Transverse colon (tissue), 4 donors: ENCODE results near the gene PTPRN2.

Experiments used
- CTCF ChIP-seq, 5 experiments: fragments of 200-600 bp in 3 of 5; fragments of 450-650 bp in 2 of 5; sonication (generic) in 3 of 5; IDR thresholded peaks; 1 replicate in 2 of 5; 2 replicates in 3 of 5; pipeline ENCODE4 v1.5.1; 2016 to 2017; ENCODE audit warnings: antibody characterized with exemption in 5 of 5, inconsistent platforms in 3 of 5, mild to moderate bottlenecking in 2 of 5, moderate library complexity in 1 of 5
- EP300 ChIP-seq: sonication (generic); formaldehyde crosslinking; IDR thresholded peaks from one replicate; pipeline ENCODE4 v1.6.1; 2017; ENCODE audit warnings: antibody characterized with exemption, low read depth
- POLR2A ChIP-seq: fragments of 450-650 bp; IDR thresholded peaks from one replicate; pipeline ENCODE4 v1.6.1; 2016; ENCODE audit warnings: antibody characterized with exemption, mild to moderate bottlenecking, moderate library complexity
- POLR2AphosphoS5 ChIP-seq, 3 donors: sonication (generic); formaldehyde crosslinking; IDR thresholded peaks; one replicate each; pipeline ENCODE4 v1.6.1; 2016; ENCODE audit warnings: antibody characterized with exemption in 3 of 3

DNA sequence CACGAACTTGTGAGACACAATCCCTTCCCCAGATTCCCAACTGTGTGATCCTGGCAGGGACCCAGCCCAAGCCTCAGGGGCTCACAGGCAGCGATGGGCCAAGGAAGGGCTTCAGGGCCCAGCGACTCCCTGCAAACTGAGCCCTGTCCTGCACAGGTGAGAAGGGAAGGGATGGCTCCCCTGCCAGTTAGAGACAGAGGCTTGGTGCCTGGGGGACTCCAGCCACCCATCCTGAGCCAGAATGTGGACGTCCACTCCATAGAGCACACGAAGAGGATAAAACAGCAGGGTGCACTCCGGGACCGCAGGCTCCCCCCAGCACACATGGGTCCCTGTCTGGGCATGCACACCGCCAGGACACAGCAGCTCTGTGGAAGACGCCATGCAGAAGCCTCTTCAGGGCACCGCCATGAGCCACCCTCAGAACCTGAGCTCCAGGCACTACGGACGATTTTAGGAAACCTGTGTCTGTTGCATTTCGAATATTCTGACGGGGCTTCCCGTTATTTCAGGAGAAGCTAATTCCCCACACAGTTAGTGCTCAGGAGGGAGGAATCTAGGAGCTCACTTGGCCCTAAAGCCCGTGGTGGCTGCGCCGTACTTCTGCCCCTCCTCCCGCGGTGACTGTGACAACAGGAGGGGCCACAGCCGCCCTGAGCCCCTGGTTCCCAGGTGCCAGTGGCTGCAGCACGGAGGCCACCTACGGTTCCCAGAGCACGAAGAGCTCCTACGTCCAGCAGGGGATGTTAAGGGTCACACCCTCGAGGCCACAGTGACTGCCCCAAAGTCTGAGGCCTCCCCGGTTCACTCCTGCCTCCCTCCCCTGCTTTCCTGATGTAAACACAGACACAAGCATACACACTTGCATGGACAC lies 326.0 kb downstream of the PTPRN2 start:
- TF ChIP-seq CTCF (IDR thresholded peaks at IDR 0.05) = no peak
- no peak for TF ChIP-seq POLR2A
- no peak for TF ChIP-seq POLR2AphosphoS5 (IDR thresholded peaks at IDR 0.05)
- TF ChIP-seq EP300 = no peak
